GM12875 (cell line): Measurements from ENCODE around the gene CCL7.

Experiments
- H3K4me3 ChIP-seq: one replicate; pipeline ENCODE4 v1.5.1; 2011; ENCODE audit warnings: low read depth, low read length, control low read depth
- TF ChIP-seq, protein P1 (sequence below): IDR thresholded peaks from 2 replicates; pipeline ENCODE4 v1.5.1; 2011; ENCODE audit warnings: low read depth, mild to moderate bottlenecking, control low read depth, inconsistent platforms, low read length, moderate library complexity, borderline replicate concordance; ENCODE audit not compliant: insufficient read depth

The CCL7 gene

GRCh38 chr17:34276826-34277225 lies 6.8 kb downstream of the CCL7 start:
- TF ChIP-seq, protein P1, sequence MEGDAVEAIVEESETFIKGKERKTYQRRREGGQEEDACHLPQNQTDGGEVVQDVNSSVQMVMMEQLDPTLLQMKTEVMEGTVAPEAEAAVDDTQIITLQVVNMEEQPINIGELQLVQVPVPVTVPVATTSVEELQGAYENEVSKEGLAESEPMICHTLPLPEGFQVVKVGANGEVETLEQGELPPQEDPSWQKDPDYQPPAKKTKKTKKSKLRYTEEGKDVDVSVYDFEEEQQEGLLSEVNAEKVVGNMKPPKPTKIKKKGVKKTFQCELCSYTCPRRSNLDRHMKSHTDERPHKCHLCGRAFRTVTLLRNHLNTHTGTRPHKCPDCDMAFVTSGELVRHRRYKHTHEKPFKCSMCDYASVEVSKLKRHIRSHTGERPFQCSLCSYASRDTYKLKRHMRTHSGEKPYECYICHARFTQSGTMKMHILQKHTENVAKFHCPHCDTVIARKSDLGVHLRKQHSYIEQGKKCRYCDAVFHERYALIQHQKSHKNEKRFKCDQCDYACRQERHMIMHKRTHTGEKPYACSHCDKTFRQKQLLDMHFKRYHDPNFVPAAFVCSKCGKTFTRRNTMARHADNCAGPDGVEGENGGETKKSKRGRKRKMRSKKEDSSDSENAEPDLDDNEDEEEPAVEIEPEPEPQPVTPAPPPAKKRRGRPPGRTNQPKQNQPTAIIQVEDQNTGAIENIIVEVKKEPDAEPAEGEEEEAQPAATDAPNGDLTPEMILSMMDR = no peak
- H3K4me3 ChIP-seq = no peak overlapping the region

DNA sequence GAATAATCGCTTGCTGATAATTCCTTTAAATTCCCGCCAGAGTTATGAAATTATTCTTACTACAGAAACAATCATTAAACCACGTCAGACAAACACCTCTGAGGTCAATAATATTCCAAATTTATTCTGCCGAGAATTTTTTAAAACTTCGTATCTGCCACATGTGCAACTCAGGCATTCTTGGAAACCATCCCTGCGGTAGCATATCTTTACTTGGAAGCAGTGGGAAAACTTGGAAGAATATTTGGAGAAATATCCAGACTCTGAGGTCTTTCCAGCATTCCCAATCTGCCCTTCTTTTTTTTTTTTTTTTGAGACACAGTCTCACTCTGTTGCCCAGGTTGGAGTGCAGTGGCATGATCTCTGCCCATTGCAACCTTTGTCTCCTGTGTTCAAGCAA lies 13.6 kb downstream of the CCL7 start:
- TF ChIP-seq, protein P1 = no peak
- no peak overlapping the region for H3K4me3 ChIP-seq

- TF ChIP-seq, protein P1 = no peak
- no peak within 1 kb of the TSS for H3K4me3 ChIP-seq
Observed at GRCh38 chr17:34285286-34285792, 15.3 kb downstream of the CCL7 start, which contains the start of gene CCL11. Gene CCL11, plus strand, starts transcription at chr17:34285742. Its CDS starts 67 bp downstream, at chr17:34285809.

- H3K4me3 ChIP-seq = no peak overlapping the region
- TF ChIP-seq, protein P1 = no peak
Observed at GRCh38 chr17:34287875-34288274, 17.9 kb downstream of the CCL7 start.

- TF ChIP-seq, protein P1 = no peak
- H3K4me3 ChIP-seq = no peak overlapping the region
Observed at GRCh38 chr17:34290586-34290985, 20.6 kb downstream of the CCL7 start.

- H3K4me3 ChIP-seq = no peak overlapping the region
- TF ChIP-seq, protein P1 = no peak
Observed at GRCh38 chr17:34291721-34292348, 21.8 kb downstream of the CCL7 start.

DNA sequence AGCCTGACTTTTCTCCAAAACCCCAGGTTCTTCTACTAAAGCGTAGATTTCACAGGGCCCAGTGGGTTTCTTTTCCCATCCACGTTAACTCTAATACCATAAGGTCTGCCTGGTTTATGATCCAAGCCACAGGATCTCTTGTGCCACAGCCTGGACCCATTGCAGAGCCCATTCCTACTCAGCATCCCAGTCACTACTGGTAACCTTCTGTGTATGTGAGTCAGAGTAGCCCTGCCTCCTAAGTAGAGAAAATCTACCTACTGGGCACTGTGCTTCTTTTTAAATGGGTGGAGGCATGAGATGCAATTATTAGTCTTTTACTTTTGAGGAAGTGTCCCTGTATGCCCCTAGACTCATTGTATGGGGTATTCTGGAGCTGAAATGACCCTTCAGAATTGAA lies 29.0 kb downstream of the CCL7 start:
- no peak overlapping the region for H3K4me3 ChIP-seq
- TF ChIP-seq, protein P1 = no peak
